Measurements from ENCODE around the gene MTMR12. TPM values are rescaled to one million over a fixed set of nuclear protein-coding genes. Genes with fewer than 3 reads are reported as not detected.

Gene MTMR12, protein sequence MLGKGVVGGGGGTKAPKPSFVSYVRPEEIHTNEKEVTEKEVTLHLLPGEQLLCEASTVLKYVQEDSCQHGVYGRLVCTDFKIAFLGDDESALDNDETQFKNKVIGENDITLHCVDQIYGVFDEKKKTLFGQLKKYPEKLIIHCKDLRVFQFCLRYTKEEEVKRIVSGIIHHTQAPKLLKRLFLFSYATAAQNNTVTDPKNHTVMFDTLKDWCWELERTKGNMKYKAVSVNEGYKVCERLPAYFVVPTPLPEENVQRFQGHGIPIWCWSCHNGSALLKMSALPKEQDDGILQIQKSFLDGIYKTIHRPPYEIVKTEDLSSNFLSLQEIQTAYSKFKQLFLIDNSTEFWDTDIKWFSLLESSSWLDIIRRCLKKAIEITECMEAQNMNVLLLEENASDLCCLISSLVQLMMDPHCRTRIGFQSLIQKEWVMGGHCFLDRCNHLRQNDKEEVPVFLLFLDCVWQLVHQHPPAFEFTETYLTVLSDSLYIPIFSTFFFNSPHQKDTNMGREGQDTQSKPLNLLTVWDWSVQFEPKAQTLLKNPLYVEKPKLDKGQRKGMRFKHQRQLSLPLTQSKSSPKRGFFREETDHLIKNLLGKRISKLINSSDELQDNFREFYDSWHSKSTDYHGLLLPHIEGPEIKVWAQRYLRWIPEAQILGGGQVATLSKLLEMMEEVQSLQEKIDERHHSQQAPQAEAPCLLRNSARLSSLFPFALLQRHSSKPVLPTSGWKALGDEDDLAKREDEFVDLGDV
- polyA plus RNA-seq (2013, experiment 1 of 2), result 14.2 TPM
- 14.8 TPM for polyA plus RNA-seq (2013, experiment 2 of 2)

DNA sequence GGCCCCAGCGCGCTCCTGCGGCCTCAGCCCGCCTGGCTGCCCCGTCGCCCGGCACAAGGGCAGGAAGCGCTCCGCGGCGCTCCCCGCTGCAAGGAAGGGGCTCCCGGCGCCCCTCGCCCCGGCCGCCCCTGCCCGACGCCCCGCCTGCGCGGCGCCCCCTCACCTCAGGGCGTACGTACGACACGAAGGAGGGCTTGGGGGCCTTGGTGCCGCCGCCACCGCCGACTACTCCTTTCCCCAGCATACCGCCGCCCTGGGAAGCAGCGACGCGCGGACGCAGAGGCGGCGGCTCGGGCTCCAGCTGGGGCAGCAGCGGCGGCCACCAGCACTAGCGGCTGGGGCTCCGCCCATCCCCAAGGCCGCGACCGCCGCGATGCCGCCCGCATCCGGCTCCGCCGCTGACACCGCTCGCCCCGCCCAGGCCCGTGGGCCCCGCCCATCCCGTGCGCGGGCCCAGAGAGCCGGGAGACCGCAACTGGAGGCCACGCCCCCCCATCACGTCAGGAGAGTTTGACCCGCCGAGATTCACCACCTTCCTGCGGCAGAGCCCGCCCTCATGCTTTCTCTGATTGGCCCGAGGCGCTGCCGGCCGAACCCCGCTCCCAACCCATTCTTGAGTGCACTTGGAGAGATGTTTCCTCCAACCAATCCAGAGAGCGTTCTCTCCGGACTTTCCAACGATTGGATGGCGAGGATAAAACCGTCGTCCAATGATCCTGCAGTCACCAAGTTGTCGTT lies at the start of gene MTMR12:
TSS of gene MTMR12 (minus strand) at position 345 of the 738 bp plus-strand sequence. CDS start at position 244, 101 bp downstream.
- no CpG with 5 or more reads among the region's 83 CpGs for WGBS, 2 donors (ENCODE audit: extremely low coverage in 2 of 2, insufficient read length in 2 of 2, insufficient replicate concordance in 1 of 2)
- Histone ChIP-seq H3K4me1 (ENCODE audit: control insufficient read depth in 2 of 2, insufficient read depth in 1 of 2, low read depth in 1 of 2, low read length in 2 of 2) (peaks cover 5% of the 10 kb centered on the region in 2 donors), H2BK5ac (ENCODE audit: low read length) (peak within 1 kb of the TSS; percentile 96), H3K79me1 (ENCODE audit: low read depth, low read length) (peaks cover 6% of the 10 kb centered on the region), H3K23ac (ENCODE audit: low read depth, low read length, poor library complexity) (peak within 1 kb of the TSS; percentile 83), H2AK5ac (ENCODE audit: low read depth, low read length) (no peak within 1 kb of the TSS), H3K27ac (replicated peaks; ENCODE audit: low read length) (peak within 1 kb of the TSS; percentile 80), H4K91ac (ENCODE audit: low read depth, low read length, poor library complexity) (no peak within 1 kb of the TSS), H3K36me3 (replicated peaks in 1 of 2; ENCODE audit: control insufficient read depth in 2 of 2, insufficient read depth in 2 of 2, low read length in 2 of 2) (peaks cover 0 to 23% of the 10 kb centered on the region in 2 donors), H2AFZ (ENCODE audit: low read length) (peak within 1 kb of the TSS; percentile 94), H3K27me3 (ENCODE audit: control insufficient read depth in 3 of 3, insufficient read depth in 3 of 3, low read depth in 1 of 3, low read length in 3 of 3) (no peaks in the 10 kb centered on the region), H2BK12ac (ENCODE audit: low read length) (no peak within 1 kb of the TSS), H2BK15ac (ENCODE audit: low read length) (peak within 1 kb of the TSS; percentile 37), H4K8ac (ENCODE audit: low read depth, low read length) (no peak within 1 kb of the TSS), H2BK120ac (ENCODE audit: low read depth, low read length) (peak within 1 kb of the TSS; percentile 47), H3K14ac (ENCODE audit: low read length) (peak within 1 kb of the TSS; percentile 82), H3K9me3 (replicated peaks in 1 of 2; ENCODE audit: control insufficient read depth in 2 of 2, insufficient read depth in 1 of 2, low read depth in 1 of 2, low read length in 2 of 2) (no peaks in the 10 kb centered on the region), H3K4ac (ENCODE audit: low read length) (no peak within 1 kb of the TSS), H3K9ac (ENCODE audit: low read depth, low read length, poor library complexity) (peak within 1 kb of the TSS; percentile 98), H3K18ac (ENCODE audit: low read length) (peak within 1 kb of the TSS; percentile 98), H3K4me2 (ENCODE audit: insufficient read depth, low read length, poor library complexity, severe bottlenecking) (peak within 1 kb of the TSS; percentile 57), H3K4me3 (ENCODE audit: low read length in 2 of 2) (peak within 1 kb of the TSS; percentile 84 to 100)
- peak; percentile 99 for DNase-seq (ENCODE audit: low spot score)

GRCh38 chr5:32362527-32362926 lies 49.8 kb upstream of the MTMR12 start:
- Histone ChIP-seq H4K91ac (ENCODE audit: low read depth, low read length, poor library complexity) (no peak overlapping the region), H3K4ac (ENCODE audit: low read length) (no peak overlapping the region), H2BK120ac (ENCODE audit: low read depth, low read length) (no peak overlapping the region), H3K14ac (ENCODE audit: low read length) (no peak overlapping the region), H3K18ac (ENCODE audit: low read length) (no peak overlapping the region), H2BK15ac (ENCODE audit: low read length) (no peak overlapping the region), H2AK5ac (ENCODE audit: low read depth, low read length) (no peak overlapping the region), H3K4me1 (ENCODE audit: control insufficient read depth in 2 of 2, insufficient read depth in 1 of 2, low read depth in 1 of 2, low read length in 2 of 2) (no peaks in the 10 kb centered on the region), H3K27ac (replicated peaks; ENCODE audit: low read length) (no peak overlapping the region), H2AFZ (ENCODE audit: low read length) (no peak overlapping the region), H2BK5ac (ENCODE audit: low read length) (no peak overlapping the region), H4K8ac (ENCODE audit: low read depth, low read length) (no peak overlapping the region), H3K36me3 (replicated peaks in 1 of 2; ENCODE audit: control insufficient read depth in 2 of 2, insufficient read depth in 2 of 2, low read length in 2 of 2) (peaks cover 14 to 94% of the 10 kb centered on the region in 2 donors), H3K79me1 (ENCODE audit: low read depth, low read length) (no peaks in the 10 kb centered on the region), H3K4me2 (ENCODE audit: insufficient read depth, low read length, poor library complexity, severe bottlenecking) (no peak overlapping the region), H3K9ac (ENCODE audit: low read depth, low read length, poor library complexity) (no peak overlapping the region), H3K27me3 (ENCODE audit: control insufficient read depth in 3 of 3, insufficient read depth in 3 of 3, low read depth in 1 of 3, low read length in 3 of 3) (no peaks in the 10 kb centered on the region), H2BK12ac (ENCODE audit: low read length) (no peak overlapping the region), H3K4me3 (ENCODE audit: low read length in 2 of 2) (no peak overlapping the region), H3K23ac (ENCODE audit: low read depth, low read length, poor library complexity) (no peak overlapping the region), H3K9me3 (replicated peaks in 1 of 2; ENCODE audit: control insufficient read depth in 2 of 2, insufficient read depth in 1 of 2, low read depth in 1 of 2, low read length in 2 of 2) (peaks cover 2 to 3% of the 10 kb centered on the region in 2 donors)
- DNase-seq (ENCODE audit: low spot score), result no peak
- WGBS, 2 donors (ENCODE audit: extremely low coverage in 2 of 2, insufficient read length in 2 of 2, insufficient replicate concordance in 1 of 2), result no CpG with 5 or more reads among the region's 4 CpGs

GRCh38 chr5:32360906-32361305 lies 48.2 kb upstream of the MTMR12 start:
- Histone ChIP-seq H2BK120ac (ENCODE audit: low read depth, low read length) (no peak overlapping the region), H2BK5ac (ENCODE audit: low read length) (no peak overlapping the region), H3K27ac (replicated peaks; ENCODE audit: low read length) (no peak overlapping the region), H2AK5ac (ENCODE audit: low read depth, low read length) (no peak overlapping the region), H2AFZ (ENCODE audit: low read length) (no peak overlapping the region), H3K18ac (ENCODE audit: low read length) (no peak overlapping the region), H3K4me2 (ENCODE audit: insufficient read depth, low read length, poor library complexity, severe bottlenecking) (no peak overlapping the region), H3K9ac (ENCODE audit: low read depth, low read length, poor library complexity) (no peak overlapping the region), H4K91ac (ENCODE audit: low read depth, low read length, poor library complexity) (no peak overlapping the region), H3K27me3 (ENCODE audit: control insufficient read depth in 3 of 3, insufficient read depth in 3 of 3, low read depth in 1 of 3, low read length in 3 of 3) (no peaks in the 10 kb centered on the region), H3K14ac (ENCODE audit: low read length) (no peak overlapping the region), H2BK15ac (ENCODE audit: low read length) (no peak overlapping the region), H4K8ac (ENCODE audit: low read depth, low read length) (no peak overlapping the region), H3K23ac (ENCODE audit: low read depth, low read length, poor library complexity) (no peak overlapping the region), H3K9me3 (replicated peaks in 1 of 2; ENCODE audit: control insufficient read depth in 2 of 2, insufficient read depth in 1 of 2, low read depth in 1 of 2, low read length in 2 of 2) (peaks cover 2 to 3% of the 10 kb centered on the region in 2 donors), H3K36me3 (replicated peaks in 1 of 2; ENCODE audit: control insufficient read depth in 2 of 2, insufficient read depth in 2 of 2, low read length in 2 of 2) (peaks cover 16 to 95% of the 10 kb centered on the region in 2 donors), H3K4me1 (ENCODE audit: control insufficient read depth in 2 of 2, insufficient read depth in 1 of 2, low read depth in 1 of 2, low read length in 2 of 2) (no peaks in the 10 kb centered on the region), H3K4me3 (ENCODE audit: low read length in 2 of 2) (no peak overlapping the region), H3K4ac (ENCODE audit: low read length) (no peak overlapping the region), H3K79me1 (ENCODE audit: low read depth, low read length) (no peaks in the 10 kb centered on the region), H2BK12ac (ENCODE audit: low read length) (no peak overlapping the region)
- no peak for DNase-seq (ENCODE audit: low spot score)
- no CpG with 5 or more reads among the region's 4 CpGs for WGBS, 2 donors (ENCODE audit: extremely low coverage in 2 of 2, insufficient read length in 2 of 2, insufficient replicate concordance in 1 of 2)

Data from neuronal stem cell (in vitro differentiated cells).